Activated naive CD4-positive, alpha-beta T cell treated with anti-CD3 and anti-CD28 coated beads for 36 hours (primary cell): Measurements from ENCODE around the gene RAVER1. TPM values are rescaled to one million over a fixed set of nuclear protein-coding genes. Genes with fewer than 3 reads are reported as not detected.
"Not testable (repeated sequence)": the region's sequence is repeated elsewhere in the genome, so short reads cannot be mapped to it uniquely, and the experiment has no call there.

Source experiments
- CTCF ChIA-PET: fragments of 350-600 bp; sonication (Branson Sonifier 250); formaldehyde crosslinking; loops from one replicate; lab custom pipeline; 2021; ENCODE audit warnings: antibody characterized with exemption; lab: Charles Lee
- DNase-seq: peaks from one replicate; pipeline ENCODE4 v3.0.0-alpha.2; 2020
- H3K27ac Mint-ChIP-seq: one replicate; pipeline ENCODE4 v1.8.0; 2021; ENCODE audit warnings: mild to moderate bottlenecking, mixed read lengths
- H3K27me3 Mint-ChIP-seq: one replicate; pipeline ENCODE4 v1.8.0; 2021; ENCODE audit warnings: low read depth, mixed read lengths
- H3K36me3 Mint-ChIP-seq: one replicate; pipeline ENCODE4 v1.8.0; 2021; ENCODE audit warnings: low read depth, mixed read lengths
- H3K4me1 Mint-ChIP-seq: one replicate; pipeline ENCODE4 v1.8.0; 2021; ENCODE audit warnings: low read depth, mixed read lengths
- H3K4me3 Mint-ChIP-seq: one replicate; pipeline ENCODE4 v1.8.0; 2021; ENCODE audit warnings: mild to moderate bottlenecking, moderate library complexity, mixed read lengths
- H3K9me3 Mint-ChIP-seq: one replicate; pipeline ENCODE4 v1.8.0; 2021; ENCODE audit warnings: mixed read lengths
- intact Hi-C: fragments of 100-400 bp; cut with micrococcal nuclease; formaldehyde crosslinking; loops from one replicate; pipeline ENCODE4 v1.15.1; 2023
- total RNA-seq, 2 experiments: library from RNA; stranded (reverse); gene quantifications; one replicate each; pipeline ENCODE4 v1.2.3, GENCODE V29; 2021

Gene RAVER1
- 10 to 100 TPM; 63.0 to 69.0 TPM for total RNA-seq

GRCh38 chr19:10332965-10333757 is at the start of gene RAVER1:
Gene RAVER1, minus strand, starts transcription at chr19:10333529. Its CDS starts 22 bp downstream, at chr19:10333507.
- Mint-ChIP-seq H3K27ac (peak within 1 kb of the TSS; percentile 96), H3K4me1 (peaks cover 36% of the 10 kb centered on the region), H3K36me3 (peaks cover 33% of the 10 kb centered on the region), H3K27me3 (no peaks in the 10 kb centered on the region), H3K4me3 (peak within 1 kb of the TSS; percentile 94), H3K9me3 (no peaks in the 10 kb centered on the region)
- intact Hi-C loops = loop anchor here (1.0 to 10.0 kb wide), 7 partner anchors 16 to 632 kb away; partner anchors contain the start of genes ANGPTL6, DNMT1, FDX2 and ICAM1
- CTCF ChIA-PET = interaction anchor here (0.9 to 1.1 kb wide), 2 partner anchors 41 to 44 kb away, joined by 3 read pairs; no protein-coding TSS in a partner anchor
- DNase-seq = peak; percentile 99

GRCh38 chr19:10383223-10383499 is 49.8 kb upstream of the RAVER1 start:
- not testable (repeated sequence) for H3K4me3 Mint-ChIP-seq, DNase-seq, H3K27me3 Mint-ChIP-seq, H3K27ac Mint-ChIP-seq, H3K9me3 Mint-ChIP-seq
- peaks cover 18% of the 10 kb centered on the region for H3K4me1 Mint-ChIP-seq
- H3K36me3 Mint-ChIP-seq = peaks cover 12% of the 10 kb centered on the region
- intact Hi-C loops = loop anchor here (10.0 kb wide), 1 partner anchor 188 kb away; the partner anchor contains the start of gene DNMT1
- CTCF ChIA-PET = interaction anchor here (0.6 to 1.1 kb wide), 4 partner anchors 103 to 254 kb away, joined by 3 to 4 read pairs (median 3); no protein-coding TSS in a partner anchor

- no peaks in the 10 kb centered on the region for H3K27me3 Mint-ChIP-seq
- intact Hi-C loops = loop anchor here (1.0 to 10.0 kb wide), 5 partner anchors 47 to 186 kb away; partner anchors contain the start of genes DNMT1, ICAM1 and RAVER1
- H3K27ac Mint-ChIP-seq = peak within 1 kb of the TSS; percentile 91
- CTCF ChIA-PET = interaction anchor here (0.6 to 4.4 kb wide), 9 partner anchors 9 to 122 kb away, joined by 3 to 18 read pairs (median 3); partner anchors contain the start of gene ICAM1
- peak; percentile 97 for DNase-seq
- no peaks in the 10 kb centered on the region for H3K9me3 Mint-ChIP-seq
- H3K4me3 Mint-ChIP-seq = peak within 1 kb of the TSS; percentile 87
- H3K36me3 Mint-ChIP-seq = peaks cover 18% of the 10 kb centered on the region
- peaks cover 19% of the 10 kb centered on the region for H3K4me1 Mint-ChIP-seq
Observed at GRCh38 chr19:10380313-10381102, 47.2 kb upstream of the RAVER1 start, which contains the start of gene TYK2. Gene TYK2, minus strand, starts transcription at chr19:10380572. Its CDS starts 2,166 bp downstream, at chr19:10378406.

- DNase-seq = no peak
Observed at GRCh38 chr19:10379880-10380312, 46.6 kb upstream of the RAVER1 start.

GRCh38 chr19:10378124-10378523 is 44.8 kb upstream of the RAVER1 start:
- H3K9me3 Mint-ChIP-seq = no peaks in the 10 kb centered on the region
- intact Hi-C loops = no loop called here
- CTCF ChIA-PET = interaction anchor here (0.6 to 4.4 kb wide), 2 partner anchors 11 to 64 kb away, joined by 4 to 18 read pairs; no protein-coding TSS in a partner anchor
- no peak for DNase-seq
- H3K36me3 Mint-ChIP-seq = peaks cover 28% of the 10 kb centered on the region
- no peak overlapping the region for H3K27ac Mint-ChIP-seq
- no peaks in the 10 kb centered on the region for H3K27me3 Mint-ChIP-seq
- H3K4me3 Mint-ChIP-seq = no peak overlapping the region
- H3K4me1 Mint-ChIP-seq = peaks cover 22% of the 10 kb centered on the region

More at GRCh38 chr19:10379880-10380312, 46.6 kb upstream of the RAVER1 start:
- Mint-ChIP-seq H3K36me3 (peaks cover 21% of the 10 kb centered on the region), H3K4me1 (peaks cover 20% of the 10 kb centered on the region), H3K9me3 (no peaks in the 10 kb centered on the region), H3K4me3 (peak overlapping the region; percentile 87), H3K27ac (peak overlapping the region; percentile 91), H3K27me3 (no peaks in the 10 kb centered on the region)
- CTCF ChIA-PET = interaction anchor here (0.6 to 4.4 kb wide), 7 partner anchors 9 to 121 kb away, joined by 3 to 18 read pairs (median 3); partner anchors contain the start of gene ICAM1
- intact Hi-C loops = loop anchor here (1.0 to 10.0 kb wide), 5 partner anchors 47 to 185 kb away; partner anchors contain the start of genes DNMT1, ICAM1 and RAVER1

GRCh38 chr19:10377140-10377640 is 43.9 kb upstream of the RAVER1 start:
- DNase-seq, H3K9me3 Mint-ChIP-seq, H3K27me3 Mint-ChIP-seq, intact Hi-C loops, H3K4me3 Mint-ChIP-seq, H3K27ac Mint-ChIP-seq: not testable (repeated sequence)
- CTCF ChIA-PET = interaction anchor here (0.6 to 4.4 kb wide), 2 partner anchors 12 to 108 kb away, joined by 3 to 18 read pairs; no protein-coding TSS in a partner anchor
- Mint-ChIP-seq H3K4me1 (peaks cover 22% of the 10 kb centered on the region), H3K36me3 (peaks cover 28% of the 10 kb centered on the region)

GRCh38 chr19:10374931-10375330 is 41.6 kb upstream of the RAVER1 start:
- Mint-ChIP-seq H3K9me3 (no peaks in the 10 kb centered on the region), H3K4me3 (no peak overlapping the region), H3K27me3 (no peaks in the 10 kb centered on the region), H3K4me1 (peaks cover 17% of the 10 kb centered on the region), H3K36me3 (peaks cover 26% of the 10 kb centered on the region), H3K27ac (no peak overlapping the region)
- intact Hi-C loops = no loop called here
- CTCF ChIA-PET = interaction anchor here (0.6 to 1.0 kb wide), 4 partner anchors 17 to 196 kb away, joined by 3 to 5 read pairs (median 4); no protein-coding TSS in a partner anchor
- no peak for DNase-seq

- no peak overlapping the region for H3K27ac Mint-ChIP-seq
- peaks cover 3% of the 10 kb centered on the region for H3K4me1 Mint-ChIP-seq
- H3K27me3 Mint-ChIP-seq = no peaks in the 10 kb centered on the region
- intact Hi-C loops = no loop called here
- peaks cover 23% of the 10 kb centered on the region for H3K36me3 Mint-ChIP-seq
- H3K9me3 Mint-ChIP-seq = no peaks in the 10 kb centered on the region
- CTCF ChIA-PET = interaction anchor here (1.1 kb wide), 1 partner anchor 32 kb away, joined by 6 read pairs; no protein-coding TSS in a partner anchor
- DNase-seq = no peak
- H3K4me3 Mint-ChIP-seq = no peak overlapping the region
Observed at GRCh38 chr19:10372690-10373089, 39.4 kb upstream of the RAVER1 start.

- H3K27ac Mint-ChIP-seq = no peak overlapping the region
Observed at GRCh38 chr19:10368101-10368803, 34.9 kb upstream of the RAVER1 start.

GRCh38 chr19:10366950-10367512 is 33.7 kb upstream of the RAVER1 start:
- H3K27ac Mint-ChIP-seq, DNase-seq, H3K4me1 Mint-ChIP-seq, H3K27me3 Mint-ChIP-seq, CTCF ChIA-PET, H3K9me3 Mint-ChIP-seq, intact Hi-C loops, H3K4me3 Mint-ChIP-seq: not testable (repeated sequence)
- H3K36me3 Mint-ChIP-seq = peaks cover 25% of the 10 kb centered on the region

More at GRCh38 chr19:10368101-10368803, 34.9 kb upstream of the RAVER1 start:
- Mint-ChIP-seq H3K36me3 (peaks cover 22% of the 10 kb centered on the region), H3K27me3 (no peaks in the 10 kb centered on the region), H3K4me1 (no peaks in the 10 kb centered on the region), H3K9me3 (no peaks in the 10 kb centered on the region), H3K4me3 (no peak overlapping the region)
- CTCF ChIA-PET = interaction anchor here (0.5 to 0.6 kb wide), 3 partner anchors 26 to 141 kb away, joined by 3 to 5 read pairs (median 3); no protein-coding TSS in a partner anchor
- DNase-seq = no peak
- intact Hi-C loops = no loop called here

GRCh38 chr19:10365518-10365917 is 32.2 kb upstream of the RAVER1 start:
- CTCF ChIA-PET = interaction anchor here (0.7 kb wide), 1 partner anchor 1624 kb away, joined by 3 read pairs; no protein-coding TSS in a partner anchor
- Mint-ChIP-seq H3K9me3 (no peaks in the 10 kb centered on the region), H3K27me3 (no peaks in the 10 kb centered on the region), H3K4me1 (no peaks in the 10 kb centered on the region), H3K27ac (no peak overlapping the region), H3K4me3 (no peak overlapping the region), H3K36me3 (peaks cover 30% of the 10 kb centered on the region)
- intact Hi-C loops = no loop called here
- DNase-seq = no peak
